Subcutaneous abdominal adipose tissue (tissue), 5 donors: ENCODE results near the gene ARHGEF3.

ENCODE experiments used
- H3K27ac ChIP-seq: one replicate; pipeline ENCODE4 v1.7.0; 2013; ENCODE audit warnings: low read depth, mild to moderate bottlenecking, inconsistent platforms, low read length, moderate library complexity
- H3K27me3 ChIP-seq, 5 donors: one replicate each; pipeline ENCODE4 v1.7.0; 2013; ENCODE audit warnings: low read length in 5 of 5, inconsistent platforms in 1 of 5; ENCODE audit not compliant: control insufficient read depth in 5 of 5, insufficient read depth in 4 of 5
- H3K36me3 ChIP-seq, 5 donors: one replicate each; pipeline ENCODE4 v1.7.0; 2013; ENCODE audit warnings: low read length in 5 of 5; ENCODE audit not compliant: control insufficient read depth in 5 of 5, insufficient read depth in 5 of 5
- H3K4me1 ChIP-seq, 5 donors: one replicate each; pipeline ENCODE4 v1.7.0; 2013; ENCODE audit warnings: low read length in 5 of 5, mild to moderate bottlenecking in 3 of 5, moderate library complexity in 1 of 5; ENCODE audit not compliant: control insufficient read depth in 5 of 5, insufficient read depth in 5 of 5
- H3K4me3 ChIP-seq, 5 donors: one replicate each; pipeline ENCODE4 v1.7.0; 2013; ENCODE audit warnings: low read length in 5 of 5, low read depth in 1 of 5
- H3K9ac ChIP-seq, 5 donors: one replicate each; pipeline ENCODE4 v1.7.0; 2013; ENCODE audit warnings: low read length in 5 of 5, mild to moderate bottlenecking in 4 of 5, moderate library complexity in 3 of 5
- H3K9me3 ChIP-seq, 5 donors: one replicate each; pipeline ENCODE4 v1.7.0; 2013; ENCODE audit warnings: low read length in 5 of 5; ENCODE audit not compliant: control insufficient read depth in 5 of 5
- donor health status: healthy.
- donor health status: healthy.
- donor health status: healthy.
- donor health status: healthy.
- donor health status: healthy.

ARHGEF3 gene

GRCh38 chr3:56823421-56823926 is 21.7 kb upstream of the ARHGEF3 start:
- H3K9me3 ChIP-seq: no peaks in the 10 kb centered on the region
- peaks cover 0 to 8% (median 0%) of the 10 kb centered on the region in 5 donors for H3K27me3 ChIP-seq
- H3K36me3 ChIP-seq: no peaks in the 10 kb centered on the region
- H3K27ac ChIP-seq: no peak overlapping the region
- H3K9ac ChIP-seq: no peak overlapping the region
- H3K4me3 ChIP-seq: no peak overlapping the region
- peaks cover 0 to 10% (median 0%) of the 10 kb centered on the region in 5 donors for H3K4me1 ChIP-seq

- no peak overlapping the region for H3K4me3 ChIP-seq
- peaks cover 0 to 8% (median 0%) of the 10 kb centered on the region in 5 donors for H3K27me3 ChIP-seq
- no peak overlapping the region for H3K9ac ChIP-seq
- H3K9me3 ChIP-seq: no peaks in the 10 kb centered on the region
- H3K36me3 ChIP-seq: no peaks in the 10 kb centered on the region
- no peak overlapping the region for H3K27ac ChIP-seq
- H3K4me1 ChIP-seq: peaks cover 0 to 10% (median 0%) of the 10 kb centered on the region in 5 donors
Measured at GRCh38 chr3:56822501-56822900, 20.8 kb upstream of the ARHGEF3 start.

DNA sequence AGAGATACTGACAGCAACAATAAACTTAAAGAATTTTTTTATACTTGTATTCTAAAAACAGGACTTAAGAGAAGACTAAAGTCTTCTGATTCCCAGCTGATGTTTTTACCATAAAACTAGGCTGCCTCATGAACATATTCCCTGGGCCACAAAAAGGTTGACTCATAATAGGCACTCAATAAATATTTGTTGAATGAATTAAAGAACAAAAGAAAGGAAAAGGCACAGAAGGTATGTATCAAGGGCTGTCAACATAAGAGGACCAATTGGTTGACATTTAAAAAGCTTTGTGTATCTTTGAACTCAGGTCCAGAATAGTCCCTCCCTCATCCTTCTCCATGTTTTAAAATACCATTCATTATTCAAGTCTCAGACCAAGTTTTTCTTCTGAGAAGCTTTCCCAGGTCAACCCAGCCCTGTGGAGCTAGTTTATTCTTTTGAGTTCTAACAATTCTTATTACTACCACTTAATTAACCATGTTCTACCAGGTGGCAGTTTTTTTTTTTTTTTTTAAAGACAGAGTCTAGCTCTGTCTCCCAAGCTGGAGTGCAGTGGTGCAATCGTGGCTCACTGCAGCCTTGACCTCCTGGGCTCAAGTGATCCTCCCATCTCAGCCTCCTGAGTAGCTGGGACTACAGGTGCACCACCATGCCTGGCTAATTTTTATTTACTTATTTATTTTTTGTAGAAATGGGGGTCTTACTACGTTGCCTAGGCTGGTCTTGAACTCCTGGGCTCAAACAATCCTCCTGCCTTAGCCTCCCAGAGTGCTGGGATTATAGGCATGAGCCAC is 17.5 kb upstream of the ARHGEF3 start:
- Histone ChIP-seq H3K4me1 (peaks cover 0 to 6% (median 0%) of the 10 kb centered on the region in 5 donors), H3K36me3 (no peaks in the 10 kb centered on the region), H3K27ac (no peak overlapping the region), H3K27me3 (peaks cover 0 to 3% (median 0%) of the 10 kb centered on the region in 5 donors), H3K9ac (no peak overlapping the region), H3K4me3 (no peak overlapping the region), H3K9me3 (no peaks in the 10 kb centered on the region)

- Histone ChIP-seq H3K27ac (no peak overlapping the region), H3K9ac (no peak overlapping the region), H3K36me3 (no peaks in the 10 kb centered on the region), H3K27me3 (peaks cover 0 to 3% (median 0%) of the 10 kb centered on the region in 5 donors), H3K9me3 (no peaks in the 10 kb centered on the region), H3K4me1 (peaks cover 0 to 7% (median 0%) of the 10 kb centered on the region in 5 donors), H3K4me3 (no peak overlapping the region)
Measured at GRCh38 chr3:56818156-56818985, 16.6 kb upstream of the ARHGEF3 start.

GRCh38 chr3:56817646-56818045 is 15.9 kb upstream of the ARHGEF3 start:
- peaks cover 0 to 14% (median 0%) of the 10 kb centered on the region in 5 donors for H3K4me1 ChIP-seq
- H3K9ac ChIP-seq: no peak overlapping the region
- no peak overlapping the region for H3K27ac ChIP-seq
- no peak overlapping the region for H3K4me3 ChIP-seq
- H3K36me3 ChIP-seq: no peaks in the 10 kb centered on the region
- H3K27me3 ChIP-seq: peaks cover 0 to 3% (median 0%) of the 10 kb centered on the region in 5 donors
- H3K9me3 ChIP-seq: no peaks in the 10 kb centered on the region

DNA sequence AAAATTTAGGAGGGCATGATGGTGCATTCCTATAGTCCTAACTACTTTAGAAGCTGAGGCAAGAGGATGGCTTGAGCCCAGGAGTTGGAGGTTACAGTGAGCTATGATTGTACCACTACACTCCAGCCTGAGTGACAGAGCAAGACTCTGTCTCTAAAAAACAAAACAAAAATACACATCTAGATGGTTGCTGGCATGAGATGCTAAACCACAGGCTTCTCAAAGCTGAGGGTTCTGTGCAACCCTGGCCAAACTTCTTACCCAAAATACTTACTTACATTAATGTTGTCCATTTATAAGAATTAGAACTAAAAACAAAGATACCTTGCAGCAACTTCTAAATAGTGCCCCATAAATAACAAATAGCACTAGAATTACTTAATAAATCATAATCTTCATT is 14.3 kb upstream of the ARHGEF3 start:
- Histone ChIP-seq H3K9ac (no peak overlapping the region), H3K4me3 (no peak overlapping the region), H3K9me3 (no peaks in the 10 kb centered on the region), H3K27me3 (peaks cover 0 to 3% (median 0%) of the 10 kb centered on the region in 5 donors), H3K4me1 (peaks cover 0 to 14% (median 0%) of the 10 kb centered on the region in 5 donors), H3K36me3 (no peaks in the 10 kb centered on the region), H3K27ac (no peak overlapping the region)

- no peak overlapping the region for H3K4me3 ChIP-seq
- H3K27ac ChIP-seq: no peak overlapping the region
- peaks cover 0 to 14% (median 0%) of the 10 kb centered on the region in 5 donors for H3K4me1 ChIP-seq
- no peak overlapping the region for H3K9ac ChIP-seq
- H3K9me3 ChIP-seq: no peaks in the 10 kb centered on the region
- no peaks in the 10 kb centered on the region for H3K36me3 ChIP-seq
- peaks cover 0 to 3% (median 0%) of the 10 kb centered on the region in 5 donors for H3K27me3 ChIP-seq
Measured at GRCh38 chr3:56815589-56815988, 13.8 kb upstream of the ARHGEF3 start.

GRCh38 chr3:56813653-56813960 is 11.9 kb upstream of the ARHGEF3 start:
- Histone ChIP-seq H3K9me3 (no peaks in the 10 kb centered on the region), H3K9ac (no peak overlapping the region), H3K27ac (no peak overlapping the region), H3K4me1 (peaks cover 0 to 14% (median 0%) of the 10 kb centered on the region in 5 donors), H3K36me3 (no peaks in the 10 kb centered on the region), H3K27me3 (peaks cover 0 to 3% (median 0%) of the 10 kb centered on the region in 5 donors), H3K4me3 (no peak overlapping the region)

GRCh38 chr3:56812754-56813652 is 11.3 kb upstream of the ARHGEF3 start:
- Histone ChIP-seq H3K36me3 (no peaks in the 10 kb centered on the region), H3K4me1 (peaks cover 0 to 14% (median 0%) of the 10 kb centered on the region in 5 donors), H3K4me3 (no peak overlapping the region), H3K27me3 (peaks cover 0 to 3% (median 0%) of the 10 kb centered on the region in 5 donors), H3K9ac (no peak overlapping the region), H3K27ac (no peak overlapping the region), H3K9me3 (no peaks in the 10 kb centered on the region)
